ENCODE measurements around the gene LCTL.

DNA sequence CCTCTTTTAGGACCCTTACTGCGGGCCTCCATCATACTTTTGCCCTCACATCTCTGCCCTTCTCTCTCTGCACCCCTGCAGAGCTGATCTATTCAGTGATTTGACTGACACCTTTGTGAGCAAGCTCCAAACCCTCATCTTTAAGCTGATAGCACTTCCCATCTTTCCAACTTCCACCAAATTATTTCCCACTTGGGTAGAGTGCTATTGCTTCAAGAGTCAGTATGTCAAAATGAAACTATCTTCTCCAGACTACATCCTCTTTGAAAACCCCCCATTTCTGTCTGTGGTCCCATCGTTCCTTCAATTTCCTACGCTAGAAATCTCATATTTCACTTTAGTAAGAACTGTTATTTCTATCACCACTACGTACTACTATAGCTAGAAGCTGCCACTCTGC, 41.0 kb downstream of the LCTL start:
- no peak for TF ChIP-seq CHD2 (IDR thresholded peaks at IDR 0.05; ENCODE audit: low read length, partially characterized antibody)
- TF ChIP-seq ZFP36 (IDR thresholded peaks at IDR 0.05; ENCODE audit: borderline replicate concordance, partially characterized antibody) = no peak
- TF ChIP-seq EP300 (IDR thresholded peaks at IDR 0.05) = no peak
- TF ChIP-seq, protein P1, sequence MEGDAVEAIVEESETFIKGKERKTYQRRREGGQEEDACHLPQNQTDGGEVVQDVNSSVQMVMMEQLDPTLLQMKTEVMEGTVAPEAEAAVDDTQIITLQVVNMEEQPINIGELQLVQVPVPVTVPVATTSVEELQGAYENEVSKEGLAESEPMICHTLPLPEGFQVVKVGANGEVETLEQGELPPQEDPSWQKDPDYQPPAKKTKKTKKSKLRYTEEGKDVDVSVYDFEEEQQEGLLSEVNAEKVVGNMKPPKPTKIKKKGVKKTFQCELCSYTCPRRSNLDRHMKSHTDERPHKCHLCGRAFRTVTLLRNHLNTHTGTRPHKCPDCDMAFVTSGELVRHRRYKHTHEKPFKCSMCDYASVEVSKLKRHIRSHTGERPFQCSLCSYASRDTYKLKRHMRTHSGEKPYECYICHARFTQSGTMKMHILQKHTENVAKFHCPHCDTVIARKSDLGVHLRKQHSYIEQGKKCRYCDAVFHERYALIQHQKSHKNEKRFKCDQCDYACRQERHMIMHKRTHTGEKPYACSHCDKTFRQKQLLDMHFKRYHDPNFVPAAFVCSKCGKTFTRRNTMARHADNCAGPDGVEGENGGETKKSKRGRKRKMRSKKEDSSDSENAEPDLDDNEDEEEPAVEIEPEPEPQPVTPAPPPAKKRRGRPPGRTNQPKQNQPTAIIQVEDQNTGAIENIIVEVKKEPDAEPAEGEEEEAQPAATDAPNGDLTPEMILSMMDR (IDR thresholded peaks at IDR 0.05) = no peak
- no peak for TF ChIP-seq BHLHE40 (IDR thresholded peaks at IDR 0.05; ENCODE audit: low read depth, low read length)
- TF ChIP-seq RAD21 (conservative IDR thresholded peaks at IDR 0.05 in 1 of 2, IDR thresholded peaks at IDR 0.05 in 1 of 2) = no peak
- TF ChIP-seq RFX5 (IDR thresholded peaks at IDR 0.05) = no peak
- no peak for TF ChIP-seq POLR2A (IDR thresholded peaks at IDR 0.05; ENCODE audit: low read length)
- TF ChIP-seq JUN (IDR thresholded peaks at IDR 0.05) = no peak
- TF ChIP-seq RCOR1 (IDR thresholded peaks at IDR 0.05; ENCODE audit: low read depth, low read length) = no peak
- no peak for TF ChIP-seq RNF2 (IDR thresholded peaks at IDR 0.05; ENCODE audit: borderline replicate concordance, low read depth)
- TF ChIP-seq NFE2L2 (conservative IDR thresholded peaks at IDR 0.05; ENCODE audit: low read length) = no peak
- TF ChIP-seq PHF8 (IDR thresholded peaks at IDR 0.05; ENCODE audit: borderline replicate concordance, low read depth) = no peak
- TF ChIP-seq, protein P2, sequence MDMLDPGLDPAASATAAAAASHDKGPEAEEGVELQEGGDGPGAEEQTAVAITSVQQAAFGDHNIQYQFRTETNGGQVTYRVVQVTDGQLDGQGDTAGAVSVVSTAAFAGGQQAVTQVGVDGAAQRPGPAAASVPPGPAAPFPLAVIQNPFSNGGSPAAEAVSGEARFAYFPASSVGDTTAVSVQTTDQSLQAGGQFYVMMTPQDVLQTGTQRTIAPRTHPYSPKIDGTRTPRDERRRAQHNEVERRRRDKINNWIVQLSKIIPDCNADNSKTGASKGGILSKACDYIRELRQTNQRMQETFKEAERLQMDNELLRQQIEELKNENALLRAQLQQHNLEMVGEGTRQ (IDR thresholded peaks at IDR 0.05) = no peak
